Measurements from ENCODE around the gene TLN1.

DNA sequence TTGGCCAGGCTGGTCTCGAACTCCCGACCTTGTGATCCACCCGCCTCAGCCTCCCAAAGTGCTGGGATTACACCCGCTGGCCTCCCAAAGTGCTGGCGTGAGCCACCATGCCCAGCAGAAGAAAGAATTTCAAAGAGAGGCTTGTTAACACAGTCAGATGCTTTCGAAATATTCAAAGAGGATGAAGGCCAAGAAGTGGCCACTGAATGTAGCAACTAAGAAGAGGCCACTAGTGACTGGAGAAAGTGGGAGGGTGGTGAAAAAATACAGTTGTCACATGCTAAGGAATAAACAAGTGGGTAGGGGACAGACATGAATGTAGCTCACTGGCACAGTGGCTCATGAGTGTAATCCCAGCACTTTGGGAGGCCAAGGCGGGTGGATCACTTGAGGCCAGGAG is 29.3 kb downstream of the TLN1 start:
- no peak for TF ChIP-seq POLR2AphosphoS5 (IDR thresholded peaks at IDR 0.05; ENCODE audit: low read depth, low read length)
- TF ChIP-seq POLR2A (IDR thresholded peaks at IDR 0.05; ENCODE audit: control extremely low read depth in 1 of 2, low read depth in 2 of 2, low read length in 2 of 2), result no peak
- TF ChIP-seq GABPA (IDR thresholded peaks at IDR 0.05; ENCODE audit: borderline replicate concordance, insufficient read depth, low read length), result no peak
- TF ChIP-seq CTCF (IDR thresholded peaks at IDR 0.05; ENCODE audit: control extremely low read depth in 1 of 3, insufficient read depth in 1 of 3, low read depth in 1 of 3, low read length in 3 of 3), result no peak
- no peak for TF ChIP-seq BRCA1 (IDR thresholded peaks at IDR 0.05; ENCODE audit: low read depth, low read length)
- no peak for TF ChIP-seq EGR1 (IDR thresholded peaks at IDR 0.05; ENCODE audit: borderline replicate concordance, low read depth, low read length)
- TF ChIP-seq GTF2F1 (IDR thresholded peaks at IDR 0.05; ENCODE audit: borderline replicate concordance, low read depth, low read length), result no peak
- TF ChIP-seq SIN3A (conservative IDR thresholded peaks at IDR 0.05 in 1 of 2, IDR thresholded peaks at IDR 0.05 in 1 of 2; ENCODE audit: low read depth in 1 of 2, low read length in 2 of 2), result no peak
